IPS-15b (cell line): ENCODE results near the gene LINC01488.

Experiments used
- H3K27me3 ChIP-seq: one replicate; pipeline ENCODE4 v1.6.1; 2013; ENCODE audit warnings: low read length; ENCODE audit not compliant: control insufficient read depth, insufficient read depth
- H3K36me3 ChIP-seq: one replicate; pipeline ENCODE4 v1.6.1; 2013; ENCODE audit warnings: low read length; ENCODE audit not compliant: control insufficient read depth, insufficient read depth
- H3K4me1 ChIP-seq: one replicate; pipeline ENCODE4 v1.6.1; 2013; ENCODE audit warnings: mild to moderate bottlenecking, low read length; ENCODE audit not compliant: control insufficient read depth, insufficient read depth
- H3K4me3 ChIP-seq: one replicate; pipeline ENCODE4 v1.5.1; 2013; ENCODE audit warnings: low read depth, low read length
- H3K9ac ChIP-seq: one replicate; pipeline ENCODE4 v1.6.1; 2013; ENCODE audit warnings: low read depth, mild to moderate bottlenecking, low read length
- H3K9me3 ChIP-seq: one replicate; pipeline ENCODE4 v1.6.1; 2013; ENCODE audit warnings: mild to moderate bottlenecking, low read length; ENCODE audit not compliant: control insufficient read depth, insufficient read depth

LINC01488 gene

DNA sequence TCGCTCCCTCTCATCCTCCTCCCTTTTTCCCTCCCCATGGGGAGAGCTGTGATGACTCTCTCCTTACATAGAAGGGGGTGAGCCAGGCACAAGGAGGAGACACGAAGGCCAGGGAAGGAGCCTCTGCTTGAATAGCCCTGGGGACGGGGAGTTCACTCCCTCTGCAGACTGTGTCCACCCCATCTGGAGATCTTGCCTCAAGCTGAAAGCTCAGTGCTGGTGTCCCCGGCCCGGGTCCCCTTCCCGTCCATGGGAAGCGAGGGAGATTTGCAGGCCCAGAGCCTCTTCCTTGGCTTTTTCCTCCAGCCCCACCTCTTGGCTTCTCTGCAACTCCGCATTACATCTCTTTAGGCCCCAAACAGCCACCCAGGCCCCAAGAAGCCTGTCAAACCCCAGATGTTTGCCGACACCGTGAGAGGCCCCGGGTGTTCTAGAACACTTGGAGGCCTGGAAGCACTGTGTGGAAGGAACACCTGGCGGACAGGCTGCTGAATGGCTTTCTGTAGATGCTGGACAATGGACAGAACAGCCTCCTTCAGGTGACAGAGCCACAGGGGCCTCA lies 32.3 kb downstream of the LINC01488 start:
- Histone ChIP-seq H3K9me3 (peaks cover 3% of the 10 kb centered on the region), H3K4me3 (no peak overlapping the region), H3K9ac (no peak overlapping the region), H3K36me3 (no peaks in the 10 kb centered on the region), H3K4me1 (no peaks in the 10 kb centered on the region), H3K27me3 (no peaks in the 10 kb centered on the region)

DNA sequence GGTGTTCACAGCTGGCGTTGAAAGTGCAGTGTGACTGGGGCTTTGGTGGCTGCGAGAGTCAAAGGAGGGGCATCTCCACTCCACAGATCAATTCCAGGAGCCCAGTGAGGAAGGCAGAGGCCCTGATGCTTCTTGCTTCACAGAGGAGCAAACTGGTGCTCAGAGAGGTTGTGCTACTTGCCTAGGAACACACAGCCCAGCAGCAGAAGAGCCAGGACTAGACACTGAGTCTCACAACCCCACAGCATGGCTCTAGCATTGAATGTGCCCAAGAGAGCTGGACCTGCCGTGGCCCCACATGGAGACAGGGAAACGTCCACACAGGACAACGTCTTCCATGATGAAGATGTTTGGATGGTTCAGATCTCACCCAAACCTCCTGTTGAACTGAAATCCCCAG lies 33.3 kb downstream of the LINC01488 start:
- H3K9me3 ChIP-seq: peaks cover 3% of the 10 kb centered on the region
- no peak overlapping the region for H3K4me3 ChIP-seq
- no peaks in the 10 kb centered on the region for H3K27me3 ChIP-seq
- no peak overlapping the region for H3K9ac ChIP-seq
- H3K4me1 ChIP-seq: no peaks in the 10 kb centered on the region
- H3K36me3 ChIP-seq: peaks cover 2% of the 10 kb centered on the region

DNA sequence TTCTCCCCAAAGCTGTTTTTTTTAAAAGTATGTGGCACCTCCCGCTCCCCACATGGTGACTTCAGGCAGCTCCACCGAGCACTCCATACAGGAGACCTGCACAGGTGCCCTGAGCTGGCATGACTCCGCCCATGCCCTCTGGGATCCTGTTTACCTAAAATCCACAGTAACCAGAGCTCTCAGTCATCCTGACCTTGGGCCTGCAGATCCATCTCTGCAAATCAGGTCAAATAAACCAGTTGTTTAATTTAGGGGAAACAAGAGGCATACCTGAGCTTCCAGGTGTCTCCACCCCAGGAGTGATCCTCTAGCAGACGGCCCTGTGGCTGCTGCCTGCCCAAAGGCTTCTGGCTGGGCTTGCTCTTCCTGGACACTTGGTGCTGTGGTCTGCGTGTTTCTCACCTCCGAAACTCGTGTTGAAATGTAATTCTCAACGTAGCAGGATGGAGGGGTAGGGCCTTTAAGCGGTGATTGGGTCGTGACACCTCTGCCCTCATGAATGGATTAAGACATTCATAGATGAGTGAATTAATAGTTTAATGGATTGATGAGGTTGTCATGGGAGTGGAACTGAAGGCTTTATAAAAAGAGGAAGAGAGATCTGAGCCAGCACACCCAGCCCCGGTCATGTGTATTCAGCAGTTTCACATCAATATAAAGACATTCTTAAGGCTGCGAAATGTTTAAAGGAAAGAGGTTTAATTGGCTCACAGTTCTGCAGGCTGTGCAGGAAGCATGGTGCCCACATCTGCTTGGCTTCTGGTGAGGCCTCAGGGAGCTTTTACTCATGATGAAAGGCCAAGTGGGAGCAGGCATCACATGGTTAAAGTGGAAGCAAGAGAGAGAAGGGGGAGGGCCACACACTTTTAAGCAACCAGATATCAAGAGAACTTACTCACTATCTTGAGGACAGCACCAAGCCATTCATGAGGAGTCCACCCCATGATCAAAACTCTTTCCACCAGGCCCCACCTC lies 34.1 kb downstream of the LINC01488 start:
- peaks cover 2% of the 10 kb centered on the region for H3K36me3 ChIP-seq
- no peaks in the 10 kb centered on the region for H3K27me3 ChIP-seq
- H3K4me1 ChIP-seq: peaks cover 5% of the 10 kb centered on the region
- no peak overlapping the region for H3K9ac ChIP-seq
- peaks cover 3% of the 10 kb centered on the region for H3K9me3 ChIP-seq
- H3K4me3 ChIP-seq: no peak overlapping the region

DNA sequence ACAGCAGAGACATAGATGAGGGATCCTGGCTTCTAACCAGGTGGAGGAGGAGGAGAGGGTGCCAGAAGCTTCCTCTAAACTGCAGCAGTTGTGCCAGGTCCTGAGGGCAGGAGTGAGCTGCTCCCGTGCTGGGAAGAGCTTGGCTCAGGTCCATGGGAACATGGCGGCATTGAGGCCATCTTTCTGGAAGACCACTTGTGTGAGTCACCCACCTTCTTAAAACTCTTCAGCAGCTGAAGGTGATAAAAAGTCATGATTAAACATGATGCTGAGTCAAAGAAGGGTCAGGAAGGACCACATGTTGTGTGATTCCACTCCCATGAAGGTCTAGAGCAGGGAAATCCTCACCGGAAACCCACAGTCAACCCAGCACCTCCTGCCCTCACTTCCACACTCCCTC lies 35.1 kb downstream of the LINC01488 start:
- no peaks in the 10 kb centered on the region for H3K27me3 ChIP-seq
- H3K4me1 ChIP-seq: peaks cover 13% of the 10 kb centered on the region
- H3K36me3 ChIP-seq: peaks cover 2% of the 10 kb centered on the region
- H3K4me3 ChIP-seq: no peak overlapping the region
- no peak overlapping the region for H3K9ac ChIP-seq
- H3K9me3 ChIP-seq: peaks cover 3% of the 10 kb centered on the region

DNA sequence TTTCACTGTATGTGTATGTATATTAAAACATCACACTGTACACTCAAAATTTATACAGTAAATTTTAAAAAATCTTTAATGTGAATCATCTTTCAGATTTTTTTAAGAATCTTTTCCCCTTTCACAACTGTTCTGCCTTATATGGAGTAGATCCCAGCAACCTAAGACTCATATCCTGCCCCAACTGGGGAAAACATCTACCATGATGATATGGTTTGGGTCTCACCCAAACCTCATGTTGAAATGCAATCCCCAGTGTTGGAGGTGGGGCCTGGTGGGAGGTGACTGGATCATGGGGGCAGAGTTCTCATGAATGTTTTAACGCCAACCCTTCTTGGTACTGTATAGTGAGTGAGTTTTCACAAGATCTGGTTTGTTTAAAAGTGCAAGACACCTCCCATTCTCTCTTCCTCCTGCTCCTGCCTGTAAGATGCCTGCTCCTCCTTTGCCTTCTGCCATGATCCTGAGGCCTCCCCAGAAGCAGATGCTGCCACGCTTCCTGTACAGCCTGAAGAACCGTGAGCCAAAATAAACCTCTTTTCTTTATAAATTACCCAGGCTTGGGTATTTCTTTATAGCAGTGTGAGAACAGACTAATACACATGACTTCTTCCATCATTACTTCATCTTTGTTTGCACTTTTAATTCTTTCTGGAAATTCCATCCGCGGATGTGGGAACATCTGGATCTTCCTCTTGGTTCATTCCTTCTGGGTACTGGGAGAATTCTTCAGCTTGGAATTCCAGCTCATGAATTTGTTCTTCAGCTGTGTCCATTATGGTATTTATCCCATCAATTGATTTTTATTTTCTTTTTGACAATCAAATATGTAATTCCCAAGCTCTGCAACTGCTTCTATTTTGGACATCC lies 36.9 kb downstream of the LINC01488 start:
- H3K4me3 ChIP-seq: no peak overlapping the region
- H3K4me1 ChIP-seq: peaks cover 16% of the 10 kb centered on the region
- H3K9ac ChIP-seq: no peak overlapping the region
- H3K27me3 ChIP-seq: no peaks in the 10 kb centered on the region
- H3K36me3 ChIP-seq: peaks cover 2% of the 10 kb centered on the region
- H3K9me3 ChIP-seq: peaks cover 3% of the 10 kb centered on the region

DNA sequence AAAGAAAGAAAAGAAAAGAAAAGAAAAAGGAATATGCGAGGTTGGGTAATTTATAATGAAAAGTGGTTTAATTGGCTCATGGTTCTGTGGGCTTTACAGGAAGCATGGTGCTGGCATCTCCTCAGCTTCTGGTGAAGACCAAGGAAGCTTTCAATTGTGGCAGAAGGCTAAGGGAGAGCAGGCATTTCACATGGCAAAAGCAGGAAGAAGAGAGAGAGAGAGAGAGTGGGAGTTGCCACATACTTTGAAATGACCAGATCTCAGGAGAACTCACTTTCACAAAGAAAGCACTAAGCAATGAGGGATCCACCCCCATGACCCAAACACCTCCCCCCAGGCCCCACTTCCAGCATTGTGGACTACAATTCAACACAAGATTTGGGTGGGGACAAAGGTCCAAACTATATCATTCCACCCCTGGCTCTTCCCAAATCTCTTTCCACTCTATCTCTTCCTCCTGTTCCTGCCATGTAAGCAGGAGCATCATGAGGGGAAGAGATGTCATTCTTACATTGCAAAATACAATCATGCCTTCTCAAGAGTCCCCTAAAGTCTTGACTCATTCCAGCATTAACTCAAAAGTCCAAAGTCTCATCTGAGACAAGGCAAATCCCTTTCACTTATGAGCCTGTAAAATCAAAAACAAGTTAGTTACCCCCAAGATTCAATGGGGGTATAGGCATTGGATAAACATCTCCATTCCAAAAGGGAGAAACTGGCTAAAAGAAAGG lies 38.9 kb downstream of the LINC01488 start:
- H3K36me3 ChIP-seq: peaks cover 2% of the 10 kb centered on the region
- no peaks in the 10 kb centered on the region for H3K27me3 ChIP-seq
- H3K9me3 ChIP-seq: peaks cover 3% of the 10 kb centered on the region
- H3K4me3 ChIP-seq: no peak overlapping the region
- H3K4me1 ChIP-seq: peaks cover 18% of the 10 kb centered on the region
- H3K9ac ChIP-seq: no peak overlapping the region

DNA sequence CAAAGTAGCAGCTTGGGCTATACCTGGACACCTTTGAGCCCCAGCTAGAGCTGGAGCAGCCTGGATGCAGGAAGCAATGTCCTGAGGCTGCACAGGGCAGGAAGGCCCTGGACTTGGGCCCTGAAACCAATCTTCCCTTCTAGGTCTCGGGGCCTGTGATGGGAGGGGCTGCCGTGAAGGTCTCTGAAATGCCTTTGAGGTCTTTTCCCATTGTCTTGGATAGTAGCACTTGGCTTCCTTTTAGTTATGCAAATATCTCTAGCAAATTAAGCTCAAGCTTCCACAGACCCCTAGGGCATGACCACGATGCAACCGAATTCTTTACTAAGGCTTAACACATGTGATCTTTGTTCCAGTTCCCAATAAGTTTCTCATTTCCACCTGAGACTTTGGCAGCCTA lies 40.0 kb downstream of the LINC01488 start:
- no peaks in the 10 kb centered on the region for H3K27me3 ChIP-seq
- H3K4me3 ChIP-seq: peak overlapping the region; percentile 19
- H3K9me3 ChIP-seq: peaks cover 3% of the 10 kb centered on the region
- H3K9ac ChIP-seq: no peak overlapping the region
- H3K4me1 ChIP-seq: peaks cover 18% of the 10 kb centered on the region
- peaks cover 2% of the 10 kb centered on the region for H3K36me3 ChIP-seq

DNA sequence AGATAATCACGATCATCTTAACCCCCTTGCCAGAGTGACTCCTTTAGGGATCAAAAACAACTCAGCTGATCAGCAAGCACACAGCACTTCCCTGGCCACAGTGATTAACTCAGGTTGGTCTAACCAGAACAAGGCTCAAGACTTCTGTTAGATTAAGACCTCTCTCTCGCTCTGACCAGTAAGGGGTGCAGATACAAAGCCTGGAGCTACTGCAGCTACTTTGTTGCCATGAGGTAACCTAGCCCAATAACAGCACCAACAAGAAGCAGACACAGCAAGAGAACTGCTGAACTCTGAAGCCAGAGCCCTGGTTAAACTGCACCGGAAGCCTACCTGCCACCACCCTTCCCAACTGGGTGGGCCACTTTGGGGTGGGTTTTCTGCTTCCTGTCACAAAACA lies 42.0 kb downstream of the LINC01488 start:
- Histone ChIP-seq H3K4me1 (peaks cover 18% of the 10 kb centered on the region), H3K9ac (no peak overlapping the region), H3K9me3 (no peaks in the 10 kb centered on the region), H3K4me3 (no peak overlapping the region), H3K36me3 (peaks cover 2% of the 10 kb centered on the region), H3K27me3 (no peaks in the 10 kb centered on the region)

DNA sequence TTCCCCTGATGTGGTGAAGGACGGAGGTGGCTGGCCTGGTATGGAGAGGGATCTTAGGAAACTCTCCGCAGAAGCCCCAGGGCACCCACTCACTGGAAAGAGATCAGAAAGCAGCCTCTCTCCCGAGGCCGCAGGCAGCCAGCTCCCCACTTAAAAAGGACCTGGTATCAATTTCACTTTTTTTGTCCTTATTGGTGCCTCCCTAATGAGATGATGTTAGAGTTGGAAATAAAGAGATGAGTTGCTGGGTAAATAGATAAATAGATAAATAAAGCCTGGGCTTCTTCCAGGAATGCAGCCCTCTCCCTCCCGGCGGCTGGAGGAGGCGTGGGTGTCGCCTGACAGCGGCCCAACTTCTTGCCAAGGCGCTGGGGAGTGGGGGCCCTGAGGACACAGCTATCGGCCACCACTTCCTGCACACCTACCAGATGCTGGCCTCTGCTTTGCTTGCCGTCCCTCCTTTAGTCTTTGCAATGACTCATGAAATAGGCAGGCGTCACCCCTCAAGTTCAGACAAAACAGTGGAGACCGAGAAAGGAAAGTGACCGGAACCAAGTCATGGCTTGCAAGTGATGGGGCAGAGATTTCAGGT lies 42.9 kb downstream of the LINC01488 start:
- no peaks in the 10 kb centered on the region for H3K36me3 ChIP-seq
- H3K9me3 ChIP-seq: no peaks in the 10 kb centered on the region
- H3K4me3 ChIP-seq: no peak overlapping the region
- peaks cover 18% of the 10 kb centered on the region for H3K4me1 ChIP-seq
- no peak overlapping the region for H3K9ac ChIP-seq
- H3K27me3 ChIP-seq: no peaks in the 10 kb centered on the region

DNA sequence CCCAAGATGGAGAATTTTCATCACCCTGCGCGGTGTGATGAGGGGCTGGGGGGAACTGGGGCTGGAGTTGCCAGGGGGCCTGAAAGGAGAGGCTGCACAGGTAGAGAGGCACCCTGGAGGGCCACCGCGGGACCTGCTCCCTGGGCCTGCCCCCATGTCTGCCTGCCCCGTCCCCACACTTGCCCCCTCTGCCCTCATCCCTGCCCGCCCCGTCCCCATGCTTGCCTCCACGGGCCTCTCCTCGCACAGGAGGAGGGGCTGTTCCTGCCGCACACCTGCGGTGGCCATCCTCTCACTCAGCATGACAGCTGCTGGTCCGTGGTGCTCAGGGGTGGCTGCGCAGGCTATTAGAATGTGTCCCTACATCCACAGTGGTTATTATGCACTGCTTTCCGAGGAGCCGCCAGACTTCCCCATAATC lies 43.5 kb downstream of the LINC01488 start:
- H3K27me3 ChIP-seq: no peaks in the 10 kb centered on the region
- H3K9me3 ChIP-seq: no peaks in the 10 kb centered on the region
- H3K4me1 ChIP-seq: peaks cover 18% of the 10 kb centered on the region
- no peak overlapping the region for H3K9ac ChIP-seq
- no peaks in the 10 kb centered on the region for H3K36me3 ChIP-seq
- no peak overlapping the region for H3K4me3 ChIP-seq
